Measurements from ENCODE around the gene CLDN22.

CLDN22 gene

DNA sequence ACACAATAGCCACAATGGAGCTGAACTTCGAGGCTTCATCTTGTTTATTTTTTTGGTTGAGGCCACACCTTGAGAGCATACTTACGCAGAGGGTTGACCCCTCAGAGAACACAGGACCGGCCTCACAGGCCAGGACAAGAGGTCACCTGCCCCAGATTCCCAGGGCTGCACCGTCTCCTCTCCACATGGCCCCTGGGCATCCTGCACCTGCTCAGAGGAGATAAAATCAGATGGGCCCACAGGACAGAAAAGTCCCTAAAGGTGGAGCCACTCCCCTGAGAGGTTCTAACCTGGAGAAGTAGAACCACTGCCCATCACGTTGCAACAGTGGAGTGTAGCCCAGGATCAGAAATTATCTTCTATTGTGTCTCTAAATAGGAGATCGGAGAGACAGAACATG is 3.2 kb upstream of the CLDN22 start:
- no peak overlapping the region for H3K4me3 ChIP-seq (ENCODE audit: low read depth, low read length)

DNA sequence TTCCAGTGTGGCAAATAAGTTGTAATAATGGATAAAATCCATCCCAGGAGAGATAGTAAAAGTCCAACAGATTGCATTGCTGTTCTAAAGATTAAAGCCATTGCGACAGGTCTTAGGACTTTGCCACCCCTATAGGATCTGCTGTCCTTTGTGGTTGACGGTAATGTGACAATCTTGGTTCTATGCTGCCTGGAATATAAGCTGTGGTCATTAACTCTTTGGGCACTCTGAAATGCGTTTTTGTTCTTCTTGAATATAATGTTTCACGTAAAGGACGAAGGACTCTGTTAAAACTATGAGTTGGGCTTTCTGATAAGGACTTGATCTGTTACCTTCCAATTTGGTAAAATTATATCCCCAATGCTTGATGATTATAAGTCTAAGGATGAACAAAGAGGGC is 2.2 kb upstream of the CLDN22 start, which contains the start of gene CLDN24:
TSS of gene CLDN24 (minus strand) at position 101 of the 400 bp plus-strand sequence. CDS start at position 101, 0 bp downstream.
- no peak within 1 kb of the TSS for H3K4me3 ChIP-seq (ENCODE audit: low read depth, low read length)

DNA sequence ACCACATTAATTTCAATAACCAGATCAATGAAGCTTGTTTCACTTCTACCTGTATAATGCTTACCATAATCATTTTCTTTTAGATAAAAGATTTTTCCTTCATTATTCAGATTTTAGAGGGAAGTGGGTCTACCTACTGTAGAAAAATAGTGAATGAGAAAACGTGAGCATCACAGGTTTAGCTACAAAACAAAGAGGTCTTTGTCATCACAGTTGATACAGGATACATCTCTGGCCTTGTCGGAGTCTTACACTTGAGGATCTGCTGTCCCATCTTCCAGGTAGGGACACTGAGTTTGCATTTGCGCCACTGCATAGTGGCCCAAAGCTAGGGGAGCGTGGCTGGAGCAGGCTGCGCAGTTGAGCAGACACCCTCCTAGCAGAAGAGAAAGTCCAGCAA is 1.4 kb upstream of the CLDN22 start:
- H3K4me3 ChIP-seq (ENCODE audit: low read depth, low read length), result no peak overlapping the region

DNA sequence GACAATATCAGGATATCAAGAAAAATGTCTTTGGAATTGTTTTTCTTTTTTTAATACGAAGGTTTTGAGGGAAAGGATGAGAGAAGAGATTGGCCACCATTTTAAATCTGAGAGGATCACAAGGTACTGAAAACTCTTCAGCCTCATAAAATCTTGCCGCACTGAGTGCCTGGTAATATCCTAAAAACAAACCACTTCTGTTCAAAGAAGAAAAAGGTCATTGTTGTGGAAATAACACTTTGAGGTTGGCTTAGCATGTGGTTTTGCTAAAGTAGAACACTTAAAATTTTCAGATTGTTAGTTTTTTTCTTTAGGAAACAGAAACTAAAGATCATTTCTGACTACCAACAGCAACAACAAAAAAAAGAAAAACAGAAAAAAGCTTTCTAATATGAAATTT is 1.0 kb upstream of the CLDN22 start:
- no peak overlapping the region for H3K4me3 ChIP-seq (ENCODE audit: low read depth, low read length)

DNA sequence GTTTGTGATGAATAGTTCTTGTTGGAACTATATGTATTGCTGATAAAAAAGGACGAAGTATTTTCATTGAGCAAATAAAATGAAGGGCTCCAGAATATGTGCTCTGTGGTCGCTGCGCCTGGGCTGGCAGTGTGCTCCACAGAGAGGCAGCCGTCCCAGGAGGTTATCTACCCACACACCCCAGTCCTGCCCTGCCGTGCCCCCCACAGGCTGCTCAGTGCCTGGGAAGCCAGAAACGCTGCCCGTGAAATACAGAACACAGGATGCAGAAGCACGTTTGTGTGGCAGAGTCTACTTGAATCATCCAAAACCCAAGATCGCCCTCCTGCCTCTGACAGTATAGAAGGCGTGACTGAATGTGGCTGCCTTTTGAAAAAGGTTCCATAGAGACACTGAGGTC is 1.4 kb downstream of the CLDN22 start:
- H3K4me3 ChIP-seq (ENCODE audit: low read depth, low read length), result no peak overlapping the region

DNA sequence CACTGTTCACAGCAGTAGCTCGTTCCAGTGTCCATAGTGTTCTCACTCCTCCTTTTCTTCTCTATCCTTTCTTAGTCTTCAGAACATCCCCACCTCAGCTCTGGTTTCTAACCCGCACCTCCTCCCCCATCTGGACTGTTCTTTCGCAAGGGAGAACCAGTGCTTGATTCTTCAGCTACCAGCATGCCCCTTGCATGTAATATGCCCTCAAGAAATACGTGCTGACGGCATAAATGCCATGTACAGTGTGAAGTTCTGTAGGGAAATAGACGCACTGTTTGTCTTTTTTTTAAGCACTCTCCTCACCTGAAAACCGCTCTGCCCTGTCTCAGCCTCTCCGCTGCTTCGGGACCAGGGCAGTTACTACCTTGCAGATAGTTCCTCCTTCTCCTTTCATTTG is 5.3 kb downstream of the CLDN22 start:
- H3K4me3 ChIP-seq (ENCODE audit: low read depth, low read length), result no peak overlapping the region

DNA sequence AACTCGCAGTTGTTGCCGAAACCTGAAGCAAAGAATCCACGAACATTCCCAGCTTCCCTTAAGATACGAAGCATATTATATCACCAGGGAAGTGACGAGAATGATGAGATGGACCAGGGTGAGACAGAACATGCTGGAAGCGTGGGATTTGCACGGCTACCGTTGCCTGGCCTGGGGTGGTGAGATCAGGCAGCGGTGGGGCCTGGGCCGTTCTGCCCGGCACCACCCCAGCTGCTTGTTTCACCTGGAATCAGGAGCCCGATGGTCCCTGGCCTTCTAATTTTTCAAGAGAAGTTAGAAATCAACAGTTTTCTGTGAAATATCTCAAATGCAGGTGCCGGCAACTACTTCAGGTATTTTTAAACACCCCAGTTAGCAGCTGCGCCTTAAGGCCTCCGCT is 5.7 kb downstream of the CLDN22 start:
- no peak overlapping the region for H3K4me3 ChIP-seq (ENCODE audit: low read depth, low read length)

DNA sequence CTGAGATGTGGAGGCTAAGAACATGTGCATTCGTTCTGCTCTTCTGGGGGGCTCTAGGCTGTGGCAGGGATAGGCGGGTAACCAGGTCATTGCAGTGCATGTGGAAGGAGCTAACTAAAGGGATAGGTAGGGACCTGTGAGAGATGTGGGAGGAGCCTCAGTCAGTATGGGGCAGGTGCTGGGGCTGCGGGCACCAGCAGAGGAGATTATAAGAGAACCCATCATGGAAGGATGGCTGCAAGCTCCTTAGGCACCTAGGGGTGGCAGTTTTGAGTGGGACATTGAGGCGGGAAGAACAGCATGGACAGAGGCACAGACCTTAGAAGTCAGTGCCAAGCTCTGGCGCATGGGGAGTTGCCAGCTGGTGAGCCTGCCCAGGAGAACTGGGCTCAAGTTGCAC is 7.2 kb downstream of the CLDN22 start:
- H3K4me3 ChIP-seq (ENCODE audit: low read depth, low read length), result no peak overlapping the region

DNA sequence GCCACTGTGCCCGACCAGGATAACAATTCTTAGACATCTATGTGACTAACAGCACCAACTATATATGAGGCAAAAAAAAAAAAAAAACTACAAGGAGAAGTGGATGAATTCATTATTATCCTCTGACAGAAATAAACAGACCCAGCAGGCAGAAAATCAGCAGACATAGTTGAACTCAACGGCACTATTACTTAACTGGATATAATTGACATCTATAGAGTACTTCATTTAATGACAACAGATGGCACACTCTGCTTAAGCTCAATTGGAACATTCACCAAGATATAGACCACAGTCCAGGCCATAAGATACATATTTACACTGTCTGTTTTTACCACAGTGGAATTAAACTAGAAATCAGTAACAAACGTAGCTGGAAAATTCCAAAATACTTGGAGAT is 13.3 kb downstream of the CLDN22 start:
- H3K4me3 ChIP-seq (ENCODE audit: low read depth, low read length), result no peak overlapping the region

DNA sequence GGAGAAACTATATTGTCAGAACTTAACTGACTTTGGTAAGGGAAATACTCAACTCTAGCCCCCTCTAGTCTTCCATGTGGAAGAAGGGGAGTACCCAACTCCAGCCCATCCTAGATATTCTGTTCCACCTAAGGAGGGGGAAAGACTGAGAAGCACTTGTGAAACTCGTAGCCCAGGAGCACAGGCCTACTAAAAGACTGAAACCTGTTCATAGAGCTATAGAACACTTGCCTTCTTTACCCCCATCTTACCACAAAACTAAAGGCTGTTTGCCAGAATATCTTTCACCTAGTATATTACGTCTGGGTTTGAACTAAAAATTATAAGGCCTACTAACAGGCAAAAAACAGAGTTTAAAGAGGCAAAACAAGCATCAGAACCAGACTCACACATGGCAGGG is 15.5 kb downstream of the CLDN22 start:
- H3K4me3 ChIP-seq (ENCODE audit: low read depth, low read length), result no peak overlapping the region

DNA sequence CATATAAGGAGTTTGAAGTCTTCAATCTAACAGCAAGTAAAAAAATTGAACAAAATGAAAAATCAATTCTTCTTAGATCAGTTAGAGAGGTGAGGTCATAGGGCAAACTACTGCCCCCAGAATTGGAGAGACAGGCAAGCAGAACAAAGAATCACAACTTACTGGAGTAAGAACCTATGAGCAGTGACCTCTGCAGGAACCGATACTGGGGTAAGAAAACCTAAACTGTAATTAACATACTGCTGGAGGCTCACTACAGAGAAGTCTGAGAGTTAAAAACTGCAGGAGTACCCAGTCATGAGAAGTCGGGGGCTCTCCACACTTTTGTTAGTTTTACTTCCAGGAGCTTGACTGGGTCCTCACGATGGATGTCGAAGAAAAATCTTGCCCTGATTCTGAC is 16.0 kb downstream of the CLDN22 start:
- no peak overlapping the region for H3K4me3 ChIP-seq (ENCODE audit: low read depth, low read length)

DNA sequence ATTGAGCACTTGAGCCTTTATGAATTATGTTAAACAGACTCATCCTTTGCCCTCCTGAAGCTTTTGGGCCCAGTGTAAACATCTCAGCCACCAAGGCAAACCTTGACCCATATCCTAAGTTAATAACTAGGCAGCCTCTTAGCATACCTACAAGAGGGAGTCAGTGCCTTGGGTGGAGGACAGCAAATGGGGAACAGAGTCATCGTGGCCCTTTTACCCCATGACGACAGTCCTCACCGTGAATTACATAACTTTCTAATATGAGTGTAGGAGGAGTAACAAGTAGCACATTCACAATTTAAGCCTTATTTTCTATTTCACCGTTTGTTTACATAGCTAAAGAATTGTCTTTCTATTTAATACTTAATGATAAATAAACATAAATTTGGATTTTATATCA is 16.8 kb downstream of the CLDN22 start:
- H3K4me3 ChIP-seq (ENCODE audit: low read depth, low read length), result no peak overlapping the region

DNA sequence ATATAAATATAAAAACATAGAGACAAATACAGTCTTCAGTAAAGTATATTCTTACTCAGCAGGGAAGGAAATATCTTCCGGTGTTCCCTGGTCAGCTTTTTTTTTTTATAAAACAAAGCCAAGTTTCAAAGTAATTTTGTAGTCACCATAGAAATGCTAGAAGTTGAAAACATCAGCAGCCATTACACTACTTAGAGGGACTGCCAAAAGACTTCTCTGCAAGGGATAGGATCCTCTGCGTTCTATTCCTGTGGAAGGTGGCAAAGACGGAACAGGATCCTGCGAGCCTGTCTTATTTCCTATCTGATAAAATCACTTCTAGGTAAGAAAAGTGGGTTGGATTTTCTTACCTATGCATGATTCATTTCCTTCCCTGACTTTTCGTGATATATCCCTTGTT is 19.4 kb downstream of the CLDN22 start:
- no peak overlapping the region for H3K4me3 ChIP-seq (ENCODE audit: low read depth, low read length)

DNA sequence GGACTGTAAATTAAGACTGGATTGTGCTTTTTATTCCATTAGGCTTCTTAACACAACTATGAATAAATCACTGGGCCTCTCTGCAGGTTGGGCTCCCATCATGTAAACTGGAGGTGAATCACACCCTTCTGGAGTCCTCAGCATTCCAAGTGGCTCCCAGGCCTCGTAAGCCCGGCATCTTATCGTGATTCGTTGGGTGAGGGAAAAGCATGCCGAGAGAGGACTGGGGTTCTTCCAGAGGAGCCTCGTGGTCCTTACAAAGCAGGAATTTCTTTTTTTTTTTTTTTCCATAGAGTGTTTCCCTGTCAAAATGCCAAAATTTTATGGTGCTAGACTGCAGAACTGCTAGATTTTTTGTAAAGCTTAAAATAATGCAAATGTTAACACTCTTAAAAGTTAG is 20.0 kb downstream of the CLDN22 start:
- no peak overlapping the region for H3K4me3 ChIP-seq (ENCODE audit: low read depth, low read length)

DNA sequence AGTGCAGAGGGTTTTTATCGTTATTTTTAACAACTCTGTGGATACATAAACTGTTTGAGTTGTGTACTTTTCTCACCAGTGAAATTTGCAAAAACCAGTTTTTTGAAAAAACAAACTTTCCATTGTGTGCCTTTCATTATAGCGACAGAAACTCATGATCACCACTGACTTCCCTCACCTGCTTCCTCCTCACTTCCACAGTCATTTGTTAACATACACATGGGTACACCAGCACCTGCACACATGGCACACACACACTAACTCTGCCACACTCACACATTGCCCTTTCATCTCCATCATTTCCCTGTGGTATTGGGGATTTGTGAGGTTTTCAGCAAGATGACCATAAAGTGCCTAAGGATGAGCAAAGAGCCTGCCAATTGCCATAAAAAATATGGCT is 20.6 kb downstream of the CLDN22 start:
- no peak overlapping the region for H3K4me3 ChIP-seq (ENCODE audit: low read depth, low read length)

DNA sequence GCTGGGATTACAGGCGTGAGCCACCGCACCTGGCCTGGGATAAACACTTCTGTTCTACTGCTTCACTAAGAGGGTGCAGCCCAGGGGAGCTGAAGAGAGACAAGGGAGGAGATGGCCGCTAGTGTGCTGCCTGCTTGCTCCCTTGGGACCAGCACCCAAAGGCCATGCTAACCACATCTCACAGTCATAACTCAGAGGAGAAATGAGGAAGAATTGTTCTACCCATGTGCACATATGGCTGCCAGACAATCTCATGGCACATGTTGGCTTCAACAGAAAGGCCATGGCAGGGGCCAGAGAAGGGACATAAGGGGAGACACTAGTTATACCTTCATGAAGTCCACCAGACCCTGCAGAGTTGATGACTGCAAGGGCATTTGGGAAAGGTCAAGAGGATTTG is 22.4 kb downstream of the CLDN22 start:
- H3K4me3 ChIP-seq (ENCODE audit: low read depth, low read length), result no peak overlapping the region

DNA sequence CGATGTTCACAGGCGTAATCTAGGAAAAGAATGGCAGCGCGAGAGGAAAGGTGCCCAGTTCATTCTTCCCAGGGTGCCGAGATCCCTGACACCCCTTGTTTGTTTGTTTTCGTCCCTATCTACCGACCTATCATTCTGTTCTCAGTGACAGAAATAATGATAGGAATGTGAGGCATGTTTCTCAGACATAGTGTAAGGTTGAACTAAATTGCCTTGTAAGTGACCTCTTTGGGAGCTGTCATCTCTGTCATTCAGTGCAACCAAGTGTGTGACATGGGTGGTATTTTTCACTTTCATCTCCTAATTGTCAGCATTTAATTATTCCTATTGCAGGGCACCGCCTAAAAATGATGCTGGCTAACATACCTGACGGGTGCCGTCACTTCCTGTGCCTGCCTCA is 24.4 kb downstream of the CLDN22 start:
- no peak overlapping the region for H3K4me3 ChIP-seq (ENCODE audit: low read depth, low read length)

DNA sequence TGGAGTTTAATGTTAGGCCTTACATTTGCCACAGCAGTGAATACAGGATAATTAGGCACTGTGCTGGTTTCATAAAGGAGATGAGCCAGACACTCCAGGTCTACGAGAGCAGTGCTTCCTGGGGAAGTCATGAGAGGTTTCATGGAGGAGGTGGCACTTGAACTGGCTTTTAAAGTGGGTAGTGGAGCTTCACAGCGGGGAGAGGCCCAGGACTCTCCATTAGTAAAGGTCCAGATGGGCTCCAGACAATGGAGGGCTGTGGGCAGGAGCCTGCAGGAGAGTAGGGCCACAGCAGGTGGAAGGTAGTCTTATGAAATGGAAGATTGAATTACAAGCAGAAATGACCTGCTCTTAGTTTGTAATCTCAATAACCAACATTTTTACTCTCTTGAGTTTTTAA is 29.0 kb downstream of the CLDN22 start:
- H3K4me3 ChIP-seq (ENCODE audit: low read depth, low read length), result no peak overlapping the region

DNA sequence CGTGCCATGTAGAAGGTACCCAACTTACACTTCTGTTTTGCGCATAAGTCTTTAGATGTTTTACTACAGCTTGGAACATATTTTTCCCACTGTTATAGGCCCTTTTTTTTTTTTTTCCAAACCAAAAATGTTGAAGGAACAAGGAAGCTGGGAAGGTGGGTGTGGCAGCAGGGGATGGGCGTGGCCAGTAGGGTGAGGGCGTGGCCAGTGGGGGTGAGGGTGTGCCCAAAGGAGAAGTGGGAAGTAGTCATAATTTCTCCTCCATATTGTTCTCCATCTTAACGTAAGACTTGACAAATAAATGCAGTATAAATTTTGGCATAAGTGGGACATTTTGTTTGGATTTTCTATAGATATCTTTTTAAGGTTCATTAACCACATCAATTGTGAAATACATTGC is 30.4 kb downstream of the CLDN22 start:
- no peak overlapping the region for H3K4me3 ChIP-seq (ENCODE audit: low read depth, low read length)

DNA sequence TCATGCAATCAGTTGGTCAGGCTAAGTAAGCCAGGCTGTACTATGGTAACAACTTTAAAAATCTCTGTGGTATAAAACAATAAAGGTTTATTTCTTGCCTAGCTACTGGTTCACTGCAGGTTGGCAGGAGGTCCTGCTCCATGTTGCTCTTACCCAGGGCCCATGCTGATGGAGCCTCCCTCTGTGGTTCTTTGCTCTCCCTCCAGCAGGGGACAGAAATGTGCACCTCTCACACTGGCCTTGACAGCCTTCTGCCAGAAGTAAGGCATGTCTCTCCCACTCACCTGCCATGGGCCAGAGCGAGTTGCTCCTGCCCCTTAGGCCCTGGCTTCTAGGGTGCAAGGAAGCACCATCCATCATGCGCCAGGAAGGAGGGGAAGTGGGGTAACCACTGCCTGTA is 31.1 kb downstream of the CLDN22 start:
- no peak overlapping the region for H3K4me3 ChIP-seq (ENCODE audit: low read depth, low read length)

DNA sequence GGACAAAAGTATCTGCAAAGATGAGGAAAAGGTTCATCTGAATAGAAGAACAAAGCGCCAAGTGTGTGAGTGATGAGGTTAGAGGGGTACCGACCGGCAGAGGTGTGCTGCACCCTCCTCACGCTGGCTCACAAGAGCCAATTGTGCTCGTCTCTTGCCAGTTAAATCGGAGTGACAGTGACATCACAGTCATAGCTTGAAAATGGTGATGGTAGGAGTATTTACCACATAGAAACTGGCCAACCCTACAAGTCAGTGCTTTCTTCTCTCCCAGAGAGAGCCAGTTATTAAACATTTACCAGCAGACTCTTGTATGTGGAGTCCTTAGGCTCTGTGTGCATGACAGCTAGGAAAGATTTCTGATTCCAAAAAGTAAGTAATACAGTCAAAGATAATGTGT is 32.4 kb downstream of the CLDN22 start:
- H3K4me3 ChIP-seq (ENCODE audit: low read depth, low read length), result no peak overlapping the region

DNA sequence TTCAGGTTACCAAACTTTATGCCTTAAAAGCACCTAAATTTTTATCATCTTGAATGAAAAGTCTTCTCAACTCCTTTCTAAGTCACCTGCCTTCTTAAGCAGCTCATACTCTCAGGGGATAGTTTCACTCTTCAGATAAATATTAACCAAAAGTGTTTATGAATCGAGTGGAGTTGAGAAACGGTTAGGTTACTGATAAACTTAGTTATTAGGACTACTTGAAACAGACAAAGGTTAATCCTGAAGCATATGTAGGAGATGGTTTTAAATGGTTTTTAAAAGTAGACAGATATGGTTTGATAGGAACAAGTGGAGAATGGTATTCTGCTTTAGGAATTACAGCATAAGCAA is 32.8 kb downstream of the CLDN22 start:
- H3K4me3 ChIP-seq (ENCODE audit: low read depth, low read length), result no peak overlapping the region

DNA sequence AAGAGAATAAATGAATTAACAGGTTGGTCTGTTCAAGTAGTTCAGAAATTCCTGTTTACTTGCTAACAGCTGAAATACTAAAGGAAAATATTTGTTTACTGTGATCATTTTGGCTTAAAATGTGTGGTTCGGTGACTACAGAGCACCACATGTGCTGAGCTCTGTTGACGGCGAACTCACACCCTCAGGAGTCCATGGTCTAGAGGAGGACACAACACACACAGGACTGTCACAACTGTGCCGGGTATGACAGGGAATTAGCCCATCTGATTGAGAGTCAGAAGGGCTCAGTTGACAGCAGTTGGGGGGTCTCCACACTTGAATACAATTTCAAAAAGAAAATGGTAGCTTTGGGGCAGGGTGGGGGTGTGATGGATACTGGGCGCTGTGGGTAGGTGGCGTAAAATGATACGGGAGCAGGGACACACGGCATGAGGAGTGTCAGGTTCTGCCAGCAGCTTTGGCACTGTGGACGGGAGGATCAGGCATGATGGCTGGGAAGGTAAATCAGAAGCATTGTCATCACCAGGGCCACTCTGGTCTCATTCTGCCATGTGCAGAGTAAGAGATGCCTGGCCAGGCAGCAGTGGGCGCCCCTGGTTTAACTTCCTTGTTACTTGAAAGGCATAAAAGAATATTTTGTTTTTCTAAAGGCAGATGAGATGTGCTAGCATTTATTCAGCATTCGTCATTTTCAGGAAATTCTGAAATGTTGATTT is 33.3 kb downstream of the CLDN22 start:
- no peak overlapping the region for H3K4me3 ChIP-seq (ENCODE audit: low read depth, low read length)

All from iPS-11a (cell line).